Measurements from ENCODE around the gene FBXW9.
A peak's percentile ranks its signal among the peaks of the same experiment; 100 is the strongest.
"Not testable (repeated sequence)": the region's sequence is repeated elsewhere in the genome, so short reads cannot be mapped to it uniquely, and the experiment has no call there.

FBXW9 gene

GRCh38 chr19:12696366-12697335 is at the start of gene FBXW9:
Gene FBXW9, minus strand, starts transcription at chr19:12696631. Its CDS starts 50 bp downstream, at chr19:12696581.
- DNase-seq: peak; percentile 45

- DNase-seq: no peak
Observed at GRCh38 chr19:12745166-12745897, 48.9 kb upstream of the FBXW9 start.

GRCh38 chr19:12737835-12738351 is 41.5 kb upstream of the FBXW9 start:
- no peak for DNase-seq

- DNase-seq: peak; percentile 99
Observed at GRCh38 chr19:12736995-12737834, 40.8 kb upstream of the FBXW9 start, which contains the start of gene GET3. Gene GET3, plus strand, starts transcription at chr19:12737497. Its CDS starts 9 bp downstream, at chr19:12737506.

GRCh38 chr19:12733369-12734214 is 37.2 kb upstream of the FBXW9 start:
- no peak for DNase-seq

GRCh38 chr19:12731337-12731736 is 34.9 kb upstream of the FBXW9 start:
- DNase-seq: no peak

GRCh38 chr19:12730064-12730463 is 33.6 kb upstream of the FBXW9 start:
- no peak for DNase-seq

GRCh38 chr19:12727745-12728433 is 31.5 kb upstream of the FBXW9 start:
- no peak for DNase-seq

- DNase-seq: no peak
Observed at GRCh38 chr19:12726988-12727316, 30.5 kb upstream of the FBXW9 start.

GRCh38 chr19:12725612-12726011 is 29.2 kb upstream of the FBXW9 start:
- not testable (repeated sequence) for DNase-seq

GRCh38 chr19:12723641-12724426 is 27.4 kb upstream of the FBXW9 start, which contains the start of gene TNPO2:
Gene TNPO2, minus strand, starts transcription at chr19:12723932. Its CDS starts 2,955 bp downstream, at chr19:12720977.
- DNase-seq: no peak

- no peak for DNase-seq
Observed at GRCh38 chr19:12723381-12723640, 26.9 kb upstream of the FBXW9 start.

GRCh38 chr19:12722566-12723380 is 26.3 kb upstream of the FBXW9 start:
- DNase-seq: peak; percentile 99

- DNase-seq: peak; percentile 36
Observed at GRCh38 chr19:12721656-12722565, 25.5 kb upstream of the FBXW9 start.

GRCh38 chr19:12720851-12721655 is 24.6 kb upstream of the FBXW9 start:
- DNase-seq: no peak

GRCh38 chr19:12720296-12720695 is 23.9 kb upstream of the FBXW9 start:
- no peak for DNase-seq

GRCh38 chr19:12715929-12716328 is 19.5 kb upstream of the FBXW9 start:
- DNase-seq: no peak
